SK-N-SH treated with all-trans-retinoic acid at 6 μM for 48 hours (cell line): ENCODE data around the gene TCFL5.

Experiments
- ATAC-seq: fragments of 200-7000 bp; cut with Tn5 transposase; 3 replicates; pipeline ENCODE4 v1.9.1; 2020; ENCODE audit warnings: mild to moderate bottlenecking, moderate library complexity
- ARNTL ChIP-seq: fragments of 450-650 bp; formaldehyde crosslinking; IDR thresholded peaks from 2 replicates; pipeline ENCODE4 v1.5.0; 2020; ENCODE audit warnings: low read depth, mild to moderate bottlenecking, moderate library complexity, borderline replicate concordance
- BACH2 ChIP-seq: fragments of 250-450 bp; sonication (Bioruptor Pico); IDR thresholded peaks from 2 replicates; pipeline ENCODE4 v1.9.0; 2021; ENCODE audit warnings: mild to moderate bottlenecking, borderline replicate concordance
- CREB5 ChIP-seq: fragments of 250-450 bp; sonication (Bioruptor Pico); IDR thresholded peaks from 2 replicates; pipeline ENCODE4 v1.5.1; 2020; ENCODE audit warnings: low read depth, mild to moderate bottlenecking, moderate library complexity
- CSDC2 ChIP-seq: fragments of 250-450 bp; sonication (Bioruptor Pico); IDR thresholded peaks from 2 replicates; pipeline ENCODE4 v1.5.0; 2020; ENCODE audit warnings: mild to moderate bottlenecking, moderate library complexity
- ESRRG ChIP-seq: fragments of 250-450 bp; sonication (Bioruptor Pico); IDR thresholded peaks from 2 replicates; pipeline ENCODE4 v1.6.1; 2021; ENCODE audit warnings: mild to moderate bottlenecking
- GLIS3 ChIP-seq: fragments of 250-450 bp; sonication (Bioruptor Pico); IDR thresholded peaks from 2 replicates; pipeline ENCODE4 v1.5.0; 2020; ENCODE audit warnings: mild to moderate bottlenecking, moderate library complexity
- OSR1 ChIP-seq: fragments of 250-450 bp; sonication (Bioruptor Pico); IDR thresholded peaks from 2 replicates; pipeline ENCODE4 v1.8.0; 2022; ENCODE audit warnings: moderate library complexity, mild to moderate bottlenecking, inconsistent platforms
- PPARA ChIP-seq: fragments of 250-450 bp; sonication (Bioruptor Pico); IDR thresholded peaks from 2 replicates; pipeline ENCODE4 v1.5.0; 2020; ENCODE audit warnings: mild to moderate bottlenecking, borderline replicate concordance
- RARB ChIP-seq: fragments of 250-450 bp; sonication (Bioruptor Pico); IDR thresholded peaks from 2 replicates; pipeline ENCODE4 v1.8.0; 2021; ENCODE audit warnings: mild to moderate bottlenecking, moderate library complexity
- SNAI2 ChIP-seq: fragments of 250-450 bp; sonication (Bioruptor Pico); IDR thresholded peaks from 2 replicates; pipeline ENCODE4 v1.5.0; 2020; ENCODE audit warnings: mild to moderate bottlenecking, moderate library complexity
- TCF4 ChIP-seq: fragments of 250-450 bp; sonication (Bioruptor Pico); IDR thresholded peaks from 2 replicates; pipeline ENCODE4 v1.8.0; 2021; ENCODE audit warnings: mild to moderate bottlenecking, moderate library complexity, borderline replicate concordance
- TOX ChIP-seq: fragments of 250-450 bp; sonication (Bioruptor Pico); IDR thresholded peaks from 2 replicates; pipeline ENCODE4 v1.8.0; 2021; ENCODE audit warnings: mild to moderate bottlenecking, moderate library complexity, borderline replicate concordance
- ZC3H10 ChIP-seq: fragments of 250-450 bp; sonication (Bioruptor Pico); IDR thresholded peaks from 2 replicates; pipeline ENCODE4 v1.5.1; 2021; ENCODE audit warnings: mild to moderate bottlenecking, moderate library complexity
- ZFP3 ChIP-seq: fragments of 250-450 bp; sonication (Bioruptor Pico); IDR thresholded peaks from 2 replicates; pipeline ENCODE4 v1.5.0; 2020; ENCODE audit warnings: mild to moderate bottlenecking, moderate library complexity
- ZFP30 ChIP-seq: fragments of 450-650 bp; formaldehyde crosslinking; IDR thresholded peaks from 2 replicates; pipeline ENCODE4 v1.5.0; 2022; ENCODE audit warnings: mild to moderate bottlenecking, moderate library complexity
- ZNF565 ChIP-seq: fragments of 450-650 bp; formaldehyde crosslinking; conservative IDR thresholded peaks from 2 replicates; pipeline ENCODE4 v1.5.0; 2020; ENCODE audit warnings: low read depth, mild to moderate bottlenecking, moderate library complexity
- ZNF70 ChIP-seq: fragments of 450-650 bp; formaldehyde crosslinking; IDR thresholded peaks from 2 replicates; pipeline ENCODE4 v1.5.0; 2020; ENCODE audit warnings: mild to moderate bottlenecking, moderate library complexity
- ZNF8 ChIP-seq: fragments of 450-650 bp; formaldehyde crosslinking; IDR thresholded peaks from 2 replicates; pipeline ENCODE4 v1.5.0; 2020; ENCODE audit warnings: mild to moderate bottlenecking, moderate library complexity
- TF ChIP-seq, protein P1 (sequence below): fragments of 250-450 bp; sonication (Bioruptor Pico); IDR thresholded peaks from 2 replicates; pipeline ENCODE4 v1.8.0; 2021; ENCODE audit warnings: low read depth, mild to moderate bottlenecking, moderate library complexity, borderline replicate concordance
- TF ChIP-seq, protein P2 (sequence below): fragments of 250-450 bp; sonication (Bioruptor Pico); IDR thresholded peaks from 2 replicates; pipeline ENCODE4 v1.5.1; 2021; ENCODE audit warnings: mild to moderate bottlenecking, moderate library complexity
- TF ChIP-seq, protein P3 (sequence below): fragments of 250-450 bp; sonication (Bioruptor Pico); IDR thresholded peaks from 2 replicates; pipeline ENCODE4 v1.8.0; 2020; ENCODE audit warnings: mild to moderate bottlenecking, moderate library complexity, borderline replicate concordance

TCFL5 gene

GRCh38 chr20:62831361-62831788 is 30.2 kb downstream of the TCFL5 start:
- no peak for ATAC-seq
- no peak for TF ChIP-seq OSR1 (CRISPR knock-in tag)
- no peak for TF ChIP-seq ESRRG (CRISPR knock-in tag)
- no peak for TF ChIP-seq ZFP3 (CRISPR knock-in tag)
- TF ChIP-seq, protein P1, sequence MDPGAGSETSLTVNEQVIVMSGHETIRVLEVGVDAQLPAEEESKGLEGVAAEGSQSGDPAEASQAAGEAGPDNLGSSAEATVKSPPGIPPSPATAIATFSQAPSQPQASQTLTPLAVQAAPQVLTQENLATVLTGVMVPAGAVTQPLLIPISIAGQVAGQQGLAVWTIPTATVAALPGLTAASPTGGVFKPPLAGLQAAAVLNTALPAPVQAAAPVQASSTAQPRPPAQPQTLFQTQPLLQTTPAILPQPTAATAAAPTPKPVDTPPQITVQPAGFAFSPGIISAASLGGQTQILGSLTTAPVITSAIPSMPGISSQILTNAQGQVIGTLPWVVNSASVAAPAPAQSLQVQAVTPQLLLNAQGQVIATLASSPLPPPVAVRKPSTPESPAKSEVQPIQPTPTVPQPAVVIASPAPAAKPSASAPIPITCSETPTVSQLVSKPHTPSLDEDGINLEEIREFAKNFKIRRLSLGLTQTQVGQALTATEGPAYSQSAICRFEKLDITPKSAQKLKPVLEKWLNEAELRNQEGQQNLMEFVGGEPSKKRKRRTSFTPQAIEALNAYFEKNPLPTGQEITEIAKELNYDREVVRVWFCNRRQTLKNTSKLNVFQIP (CRISPR knock-in tag) = no peak
- TF ChIP-seq SNAI2 (CRISPR knock-in tag) = no peak
- no peak for TF ChIP-seq RARB (CRISPR knock-in tag)

DNA sequence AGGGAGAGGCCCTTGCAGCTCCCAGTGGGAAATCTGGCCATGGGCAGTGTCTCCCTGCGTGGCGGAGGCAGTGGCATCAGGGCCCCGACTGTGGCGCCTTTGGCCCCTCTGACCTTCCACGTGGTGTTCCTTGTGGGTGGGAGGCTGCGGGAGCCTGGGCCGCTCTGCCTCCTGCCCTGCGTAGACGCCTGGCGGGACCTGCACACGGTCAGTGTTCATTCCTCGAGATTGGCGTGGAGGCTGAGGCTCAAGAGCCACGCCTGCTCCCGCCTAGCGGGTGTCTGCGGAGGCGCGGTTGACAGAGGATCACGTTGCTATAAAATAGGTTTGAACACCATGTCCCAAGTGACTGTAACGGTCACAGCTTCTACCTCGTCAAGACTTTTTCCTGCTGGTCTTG is 30.8 kb downstream of the TCFL5 start:
- ATAC-seq = no peak
- TF ChIP-seq ZFP3 (CRISPR knock-in tag) = no peak
- TF ChIP-seq ZNF70 (CRISPR knock-in tag) = no peak
- TF ChIP-seq TCF4 (CRISPR knock-in tag) = no peak
- no peak for TF ChIP-seq ZFP30
- TF ChIP-seq RARB (CRISPR knock-in tag) = no peak
- no peak for TF ChIP-seq GLIS3 (CRISPR knock-in tag)
- TF ChIP-seq, protein P2, sequence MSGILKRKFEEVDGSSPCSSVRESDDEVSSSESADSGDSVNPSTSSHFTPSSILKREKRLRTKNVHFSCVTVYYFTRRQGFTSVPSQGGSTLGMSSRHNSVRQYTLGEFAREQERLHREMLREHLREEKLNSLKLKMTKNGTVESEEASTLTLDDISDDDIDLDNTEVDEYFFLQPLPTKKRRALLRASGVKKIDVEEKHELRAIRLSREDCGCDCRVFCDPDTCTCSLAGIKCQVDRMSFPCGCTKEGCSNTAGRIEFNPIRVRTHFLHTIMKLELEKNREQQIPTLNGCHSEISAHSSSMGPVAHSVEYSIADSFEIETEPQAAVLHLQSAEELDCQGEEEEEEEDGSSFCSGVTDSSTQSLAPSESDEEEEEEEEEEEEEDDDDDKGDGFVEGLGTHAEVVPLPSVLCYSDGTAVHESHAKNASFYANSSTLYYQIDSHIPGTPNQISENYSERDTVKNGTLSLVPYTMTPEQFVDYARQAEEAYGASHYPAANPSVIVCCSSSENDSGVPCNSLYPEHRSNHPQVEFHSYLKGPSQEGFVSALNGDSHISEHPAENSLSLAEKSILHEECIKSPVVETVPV (CRISPR knock-in tag) = no peak
- TF ChIP-seq ZC3H10 (CRISPR knock-in tag) = no peak
- TF ChIP-seq BACH2 (CRISPR knock-in tag) = no peak
- no peak for TF ChIP-seq CSDC2 (CRISPR knock-in tag)
- TF ChIP-seq OSR1 (CRISPR knock-in tag) = no peak
- no peak for TF ChIP-seq ARNTL
- TF ChIP-seq SNAI2 (CRISPR knock-in tag) = no peak

DNA sequence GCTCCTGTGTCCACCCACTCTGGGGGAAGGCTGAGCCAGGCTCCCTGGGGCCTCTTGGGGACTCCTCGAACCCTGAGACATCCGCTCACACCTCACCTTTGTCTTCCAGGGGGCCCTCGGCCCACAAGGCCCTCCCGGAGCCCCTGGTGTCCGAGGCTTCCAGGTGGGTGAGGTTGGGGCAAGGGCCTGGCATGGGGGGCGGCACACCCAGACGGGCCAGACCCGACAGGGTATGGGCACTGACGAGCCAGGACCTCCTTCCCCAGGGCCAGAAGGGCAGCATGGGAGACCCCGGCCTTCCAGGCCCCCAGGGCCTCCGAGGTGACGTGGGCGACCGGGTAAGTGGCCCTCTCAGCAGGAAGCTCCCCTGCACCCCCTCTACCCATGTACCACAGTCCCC is 31.4 kb downstream of the TCFL5 start:
- no peak for ATAC-seq
- TF ChIP-seq SNAI2 (CRISPR knock-in tag) (no peak), BACH2 (CRISPR knock-in tag) (no peak), TOX (CRISPR knock-in tag) (no peak), ZNF8 (CRISPR knock-in tag) (no peak), ESRRG (CRISPR knock-in tag) (no peak), RARB (CRISPR knock-in tag) (no peak), CREB5 (no peak), ZFP3 (CRISPR knock-in tag) (no peak), ZNF565 (CRISPR knock-in tag) (no peak)
- TF ChIP-seq, protein P3, sequence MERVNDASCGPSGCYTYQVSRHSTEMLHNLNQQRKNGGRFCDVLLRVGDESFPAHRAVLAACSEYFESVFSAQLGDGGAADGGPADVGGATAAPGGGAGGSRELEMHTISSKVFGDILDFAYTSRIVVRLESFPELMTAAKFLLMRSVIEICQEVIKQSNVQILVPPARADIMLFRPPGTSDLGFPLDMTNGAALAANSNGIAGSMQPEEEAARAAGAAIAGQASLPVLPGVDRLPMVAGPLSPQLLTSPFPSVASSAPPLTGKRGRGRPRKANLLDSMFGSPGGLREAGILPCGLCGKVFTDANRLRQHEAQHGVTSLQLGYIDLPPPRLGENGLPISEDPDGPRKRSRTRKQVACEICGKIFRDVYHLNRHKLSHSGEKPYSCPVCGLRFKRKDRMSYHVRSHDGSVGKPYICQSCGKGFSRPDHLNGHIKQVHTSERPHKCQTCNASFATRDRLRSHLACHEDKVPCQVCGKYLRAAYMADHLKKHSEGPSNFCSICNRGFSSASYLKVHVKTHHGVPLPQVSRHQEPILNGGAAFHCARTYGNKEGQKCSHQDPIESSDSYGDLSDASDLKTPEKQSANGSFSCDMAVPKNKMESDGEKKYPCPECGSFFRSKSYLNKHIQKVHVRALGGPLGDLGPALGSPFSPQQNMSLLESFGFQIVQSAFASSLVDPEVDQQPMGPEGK (CRISPR knock-in tag) = no peak

DNA sequence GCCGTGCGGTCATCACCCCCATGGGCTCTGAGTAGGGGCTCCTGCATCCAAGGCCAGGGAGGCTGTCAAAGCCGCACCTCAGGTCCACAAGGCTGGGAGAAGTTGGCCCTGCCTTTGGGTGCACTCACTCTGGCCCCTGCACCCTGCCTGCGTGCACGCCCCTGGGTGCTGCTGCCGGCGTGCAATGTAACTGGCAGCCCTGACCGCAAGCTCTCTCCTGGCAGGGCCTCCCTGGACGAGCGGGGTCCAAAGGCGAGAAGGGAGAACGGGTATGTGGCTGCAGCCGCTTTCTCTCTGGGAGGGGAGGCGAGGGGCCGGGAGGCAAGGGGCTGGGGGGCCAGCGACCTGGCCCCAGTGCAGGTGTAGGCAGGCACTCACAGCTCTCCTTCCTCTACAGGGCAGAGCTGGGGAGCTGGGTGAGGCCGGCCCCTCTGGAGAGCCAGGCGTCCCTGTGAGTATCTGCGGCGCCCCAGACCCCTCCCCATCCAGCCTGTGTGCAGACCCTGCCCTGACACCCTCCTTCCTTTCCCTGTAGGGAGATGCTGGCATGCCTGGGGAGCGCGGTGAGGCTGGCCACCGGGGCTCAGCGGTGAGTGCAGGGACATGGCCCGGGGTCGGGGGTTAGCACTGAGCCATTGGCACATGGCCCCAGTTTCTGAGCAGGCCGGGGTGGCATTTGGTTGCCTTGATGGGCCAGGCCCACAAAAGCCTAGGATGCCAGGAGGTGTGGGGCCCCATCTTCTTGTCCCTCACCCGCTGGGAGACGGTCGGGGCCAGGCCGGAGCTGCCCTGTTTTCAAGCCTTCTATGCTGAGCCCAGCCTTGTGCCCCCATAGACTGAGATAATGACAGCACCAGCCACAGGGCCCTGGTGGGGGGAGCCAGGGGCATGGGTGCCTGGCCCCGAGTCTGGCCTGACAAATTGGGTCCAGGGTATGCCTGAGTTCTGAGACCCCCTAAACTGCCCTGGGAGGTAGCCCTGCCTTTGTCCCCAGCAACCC is 32.1 kb downstream of the TCFL5 start:
- ATAC-seq = no peak
- no peak for TF ChIP-seq BACH2 (CRISPR knock-in tag)
- no peak for TF ChIP-seq CSDC2 (CRISPR knock-in tag)
- TF ChIP-seq ARNTL = no peak
- TF ChIP-seq PPARA (CRISPR knock-in tag) = no peak
- TF ChIP-seq ZNF70 (CRISPR knock-in tag) = no peak
- TF ChIP-seq, protein P3 (CRISPR knock-in tag) = no peak
- TF ChIP-seq OSR1 (CRISPR knock-in tag) = no peak
- TF ChIP-seq, protein P2 (CRISPR knock-in tag) = no peak
- no peak for TF ChIP-seq SNAI2 (CRISPR knock-in tag)
